GM21367 (cell line): ENCODE data around the gene TCF3.
"Not testable (repeated sequence)": the region's sequence is repeated elsewhere in the genome, so short reads cannot be mapped to it uniquely, and the experiment has no call there.

ENCODE experiments used
- ATAC-seq: cut with Tn5 transposase; IDR thresholded peaks from one replicate; pipeline ENCODE4 v1.9.1; 2021; ENCODE audit not compliant: unreplicated experiment

TCF3 gene

GRCh38 chr19:1651568-1652291 lies 685 bp downstream of the TCF3 start:
- ATAC-seq = no peak

- no peak for ATAC-seq
Observed at GRCh38 chr19:1650650-1651567, 1.5 kb downstream of the TCF3 start.

- ATAC-seq = no peak
Observed at GRCh38 chr19:1649706-1650649, 2.4 kb downstream of the TCF3 start.

GRCh38 chr19:1648920-1649541 lies 3.4 kb downstream of the TCF3 start:
- no peak for ATAC-seq

DNA sequence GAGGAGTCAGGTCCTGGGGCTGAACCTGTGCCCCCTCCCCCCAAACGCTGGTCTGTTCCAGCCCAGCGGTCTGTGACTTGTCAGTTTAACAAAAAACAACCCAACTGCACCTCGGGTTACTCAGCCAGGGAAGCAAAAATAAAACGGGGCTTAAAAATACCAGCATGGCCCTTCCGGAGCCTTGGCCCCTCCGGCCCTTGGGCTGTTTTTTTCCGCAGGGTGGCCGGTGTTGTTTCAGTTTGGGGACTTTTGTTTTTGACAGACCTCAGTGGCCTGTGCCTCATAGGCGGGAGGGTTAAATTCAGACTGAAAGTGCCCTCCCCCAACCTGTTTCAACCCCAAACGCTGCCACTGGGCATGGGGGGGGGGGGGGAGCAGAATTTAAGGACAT lies 4.0 kb downstream of the TCF3 start:
- no peak for ATAC-seq

- ATAC-seq = no peak
Observed at GRCh38 chr19:1647501-1648458, 4.6 kb downstream of the TCF3 start.

GRCh38 chr19:1646659-1647453 lies 5.6 kb downstream of the TCF3 start:
- ATAC-seq = no peak

DNA sequence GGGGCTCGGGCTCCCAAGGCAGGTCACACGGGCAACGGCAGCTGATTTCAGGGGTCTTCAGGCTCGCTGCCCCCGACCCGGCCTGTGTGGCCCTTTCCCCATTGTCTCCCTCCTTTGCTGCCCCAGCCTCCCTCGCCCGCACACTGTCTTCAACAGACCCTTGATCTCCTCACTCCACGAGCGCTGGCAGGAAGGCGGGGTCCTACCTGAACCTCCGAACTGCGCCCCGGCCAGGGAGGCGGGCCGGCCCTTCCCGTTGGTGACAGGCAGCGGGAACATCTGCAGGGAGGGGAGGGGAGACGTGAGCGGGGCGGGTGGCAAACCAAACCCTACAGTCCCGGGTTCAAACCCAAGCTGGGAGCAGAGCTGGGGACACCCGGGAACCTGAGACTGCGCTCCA lies 6.3 kb downstream of the TCF3 start:
- no peak for ATAC-seq

DNA sequence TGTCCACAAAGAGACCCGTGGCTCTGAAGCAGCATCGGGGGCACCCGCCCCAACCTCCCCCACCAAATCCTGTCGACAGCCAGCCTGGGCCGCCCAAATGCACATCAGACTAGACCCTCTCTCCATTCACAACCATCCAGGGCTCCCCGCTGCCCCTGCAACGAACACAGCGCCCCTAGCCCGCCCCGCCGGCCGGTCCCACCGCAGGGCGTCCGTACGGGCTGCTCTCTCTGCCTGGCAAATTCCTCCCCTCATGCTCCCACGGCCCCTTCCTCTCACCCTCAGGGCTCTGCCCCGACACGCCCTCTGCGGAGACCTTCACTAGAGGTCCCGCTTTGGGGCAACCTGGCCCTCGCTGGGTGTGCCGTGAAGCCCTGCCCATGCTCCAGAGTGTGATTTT lies 7.1 kb downstream of the TCF3 start:
- no peak for ATAC-seq

GRCh38 chr19:1644070-1644469 lies 8.3 kb downstream of the TCF3 start:
- no peak for ATAC-seq

DNA sequence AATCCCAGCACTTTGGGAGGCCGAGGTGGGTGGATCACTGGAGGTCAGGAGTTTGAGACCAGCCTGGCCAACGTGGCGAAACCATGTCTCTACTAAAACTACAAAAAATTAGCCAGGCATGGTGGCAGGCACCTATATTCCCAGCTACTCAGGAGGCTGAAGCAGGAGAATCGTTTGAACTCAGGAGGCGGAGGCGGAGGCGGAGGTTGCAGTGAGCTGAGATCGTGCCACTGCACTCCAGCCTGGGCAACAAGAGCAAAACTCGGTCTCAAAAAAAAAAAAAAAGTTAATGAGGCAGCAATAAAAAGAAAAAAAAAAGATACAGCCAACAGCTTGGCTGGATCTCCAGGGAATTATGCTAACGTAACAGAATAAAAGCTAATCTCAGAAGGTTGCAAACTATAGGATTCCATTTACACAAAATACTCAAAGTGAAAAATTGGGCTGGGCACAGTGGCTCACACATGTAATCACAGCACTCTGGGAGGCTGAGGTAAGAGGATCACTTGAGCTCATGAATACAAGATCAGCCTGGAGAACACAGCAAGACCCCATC lies 11.4 kb downstream of the TCF3 start:
- ATAC-seq = not testable (repeated sequence)

DNA sequence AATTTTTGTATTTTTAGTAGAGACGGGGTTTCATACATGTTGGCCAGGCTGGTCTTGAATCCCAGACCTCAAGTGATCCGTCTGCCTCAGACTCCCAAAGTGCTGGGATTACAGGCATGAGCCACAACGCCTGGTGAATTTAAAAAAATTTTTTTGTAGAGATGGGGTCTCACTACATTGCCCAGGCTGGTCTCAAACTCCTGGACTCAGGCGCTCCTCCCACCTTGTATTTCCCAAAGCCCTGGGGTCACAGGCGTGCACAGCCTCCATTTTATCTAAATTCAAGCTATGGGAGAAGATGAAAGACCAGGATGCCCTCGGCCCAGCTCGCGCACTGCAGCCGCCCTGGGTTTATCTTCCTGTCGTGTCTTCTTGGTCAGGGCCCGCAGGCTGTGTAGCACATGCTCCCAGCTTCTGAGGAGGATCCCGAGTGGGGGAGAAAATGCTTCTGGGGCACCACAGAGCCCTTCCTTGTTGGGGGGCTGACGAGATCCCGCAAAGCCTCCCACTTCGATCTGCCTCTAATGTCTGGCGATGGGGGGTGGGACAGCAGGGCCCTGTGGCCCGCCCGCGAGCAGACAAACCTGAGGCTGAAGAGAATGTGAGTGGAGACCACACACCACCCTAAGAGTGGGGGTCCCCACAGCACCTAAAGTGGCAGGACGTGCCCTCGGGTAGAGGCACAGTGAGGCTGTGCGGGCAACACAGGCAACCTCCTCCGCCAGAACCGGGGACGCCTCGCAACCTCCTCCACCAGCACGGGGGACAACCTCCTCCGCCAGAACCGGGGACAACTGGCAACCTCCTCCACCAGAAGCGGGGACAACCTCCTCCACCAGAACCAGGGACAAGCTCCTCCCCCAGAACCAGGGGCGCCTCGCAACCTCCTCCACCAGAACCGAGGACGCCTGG lies 15.8 kb downstream of the TCF3 start:
- ATAC-seq = no peak

- ATAC-seq = no peak
Observed at GRCh38 chr19:1634938-1635243, 17.5 kb downstream of the TCF3 start.

- ATAC-seq = no peak
Observed at GRCh38 chr19:1634242-1634937, 18.0 kb downstream of the TCF3 start.

DNA sequence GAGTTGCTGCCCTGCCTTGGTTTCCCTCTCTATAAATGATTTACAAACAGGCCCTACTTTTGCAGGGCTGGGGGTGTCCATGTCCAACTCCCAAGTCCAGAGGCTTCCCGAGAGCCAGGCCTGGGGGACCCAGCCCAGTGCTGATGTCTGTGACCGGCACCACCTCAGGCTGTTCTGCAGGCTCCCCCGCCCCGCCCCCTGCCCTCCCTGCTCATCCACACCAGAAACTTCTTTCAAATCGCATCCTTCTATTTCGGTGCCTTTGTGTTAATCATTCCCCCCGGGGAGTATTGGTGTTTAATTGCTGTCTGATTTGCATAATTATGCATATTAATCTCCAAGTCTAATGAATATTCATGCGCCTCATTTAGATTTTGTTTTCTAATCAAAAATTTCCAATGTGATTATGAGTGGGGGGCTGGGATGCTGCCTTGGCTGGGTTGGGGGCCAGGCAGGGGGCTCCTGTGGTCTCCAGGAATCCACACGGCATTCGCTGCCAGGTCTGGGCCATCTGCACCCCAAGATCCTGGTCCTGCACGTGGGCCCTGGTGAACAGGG lies 19.1 kb downstream of the TCF3 start:
- ATAC-seq = no peak

DNA sequence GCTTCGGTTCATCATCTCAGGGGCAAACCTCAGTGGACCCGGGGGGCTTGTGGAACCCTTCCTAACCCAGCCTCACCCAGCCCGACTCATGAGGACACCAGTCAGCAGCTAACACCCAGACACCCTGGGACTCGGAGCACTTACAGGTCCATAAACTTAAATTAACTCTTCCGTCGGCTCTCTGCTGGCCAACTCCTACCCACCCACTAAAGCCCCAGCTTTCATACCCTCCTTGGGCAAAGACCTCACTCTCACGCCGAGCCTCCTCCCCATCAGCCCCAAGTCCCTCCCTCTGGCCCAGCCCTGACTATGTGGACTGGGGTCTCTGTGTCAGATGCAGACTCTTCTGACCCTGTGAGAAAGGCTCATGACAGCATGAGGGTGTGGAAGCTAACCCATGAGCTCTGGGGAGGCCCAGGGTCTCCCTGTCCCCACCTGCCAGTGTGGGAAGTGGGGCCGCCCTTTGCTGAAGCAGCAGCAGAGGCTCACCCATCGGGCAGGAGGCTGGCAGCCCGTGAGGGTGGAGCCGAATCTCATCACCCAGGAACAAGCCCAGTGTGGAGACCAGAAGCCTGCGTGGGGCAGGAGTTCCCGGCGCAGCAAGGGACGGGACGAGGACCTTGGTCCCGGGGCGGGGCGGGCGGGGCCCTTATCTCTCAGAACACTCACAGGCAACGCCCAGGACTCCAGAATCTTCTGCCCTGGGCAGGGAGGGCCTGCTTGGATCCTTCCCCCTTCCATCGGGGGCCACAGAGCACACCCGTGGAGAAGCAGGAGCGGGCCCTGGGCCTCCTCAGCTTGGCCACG lies 19.8 kb downstream of the TCF3 start:
- no peak for ATAC-seq
